Measurements from ENCODE around the gene XYLT2.

The XYLT2 gene

GRCh38 chr17:50349243-50349600, 3.3 kb downstream of the XYLT2 start:
- Mint-ChIP-seq H3K9me3 (no peaks in the 10 kb centered on the region), H3K4me3 (peak overlapping the region; percentile 13), H3K27me3 (ENCODE audit: low read depth) (no peaks in the 10 kb centered on the region), H3K27ac (peak overlapping the region; percentile 42), H3K4me1 (ENCODE audit: low read depth) (peaks cover 29% of the 10 kb centered on the region), H3K36me3 (ENCODE audit: low read depth) (peaks cover 7% of the 10 kb centered on the region)
- DNase-seq (ENCODE audit: low spot score): no peak

- H3K4me1 Mint-ChIP-seq (ENCODE audit: low read depth): peaks cover 19% of the 10 kb centered on the region
- H3K27ac Mint-ChIP-seq: peak overlapping the region; percentile 52
- no peak for DNase-seq (ENCODE audit: low spot score)
- H3K27me3 Mint-ChIP-seq (ENCODE audit: low read depth): no peaks in the 10 kb centered on the region
- no peaks in the 10 kb centered on the region for H3K9me3 Mint-ChIP-seq
- H3K36me3 Mint-ChIP-seq (ENCODE audit: low read depth): peaks cover 16% of the 10 kb centered on the region
- no peak overlapping the region for H3K4me3 Mint-ChIP-seq
These were observed 4.8 kb downstream of the XYLT2 start for GRCh38 chr17:50350733-50351132.

- no peaks in the 10 kb centered on the region for H3K27me3 Mint-ChIP-seq (ENCODE audit: low read depth)
- no peak overlapping the region for H3K4me3 Mint-ChIP-seq
- peaks cover 17% of the 10 kb centered on the region for H3K4me1 Mint-ChIP-seq (ENCODE audit: low read depth)
- H3K36me3 Mint-ChIP-seq (ENCODE audit: low read depth): peaks cover 20% of the 10 kb centered on the region
- peak overlapping the region; percentile 17 for H3K27ac Mint-ChIP-seq
- DNase-seq (ENCODE audit: low spot score): no peak
- H3K9me3 Mint-ChIP-seq: no peaks in the 10 kb centered on the region
These were observed 6.3 kb downstream of the XYLT2 start for GRCh38 chr17:50352072-50352692.

- no peak overlapping the region for H3K4me3 Mint-ChIP-seq
- no peaks in the 10 kb centered on the region for H3K27me3 Mint-ChIP-seq (ENCODE audit: low read depth)
- no peaks in the 10 kb centered on the region for H3K9me3 Mint-ChIP-seq
- peaks cover 24% of the 10 kb centered on the region for H3K36me3 Mint-ChIP-seq (ENCODE audit: low read depth)
- no peak overlapping the region for H3K27ac Mint-ChIP-seq
- H3K4me1 Mint-ChIP-seq (ENCODE audit: low read depth): peaks cover 13% of the 10 kb centered on the region
- DNase-seq (ENCODE audit: low spot score): no peak
These were observed 7.0 kb downstream of the XYLT2 start for GRCh38 chr17:50352693-50353599.

- H3K4me3 Mint-ChIP-seq: no peak overlapping the region
- H3K9me3 Mint-ChIP-seq: no peaks in the 10 kb centered on the region
- peaks cover 26% of the 10 kb centered on the region for H3K36me3 Mint-ChIP-seq (ENCODE audit: low read depth)
- no peaks in the 10 kb centered on the region for H3K27me3 Mint-ChIP-seq (ENCODE audit: low read depth)
- no peak overlapping the region for H3K27ac Mint-ChIP-seq
- no peak for DNase-seq (ENCODE audit: low spot score)
- H3K4me1 Mint-ChIP-seq (ENCODE audit: low read depth): peaks cover 7% of the 10 kb centered on the region
These were observed 7.8 kb downstream of the XYLT2 start for GRCh38 chr17:50353600-50354195.

GRCh38 chr17:50354198-50354597, 8.3 kb downstream of the XYLT2 start:
- H3K4me1 Mint-ChIP-seq (ENCODE audit: low read depth): peaks cover 3% of the 10 kb centered on the region
- H3K9me3 Mint-ChIP-seq: no peaks in the 10 kb centered on the region
- no peak for DNase-seq (ENCODE audit: low spot score)
- H3K36me3 Mint-ChIP-seq (ENCODE audit: low read depth): peaks cover 29% of the 10 kb centered on the region
- no peaks in the 10 kb centered on the region for H3K27me3 Mint-ChIP-seq (ENCODE audit: low read depth)
- no peak overlapping the region for H3K27ac Mint-ChIP-seq
- H3K4me3 Mint-ChIP-seq: no peak overlapping the region

GRCh38 chr17:50354776-50355175, 8.8 kb downstream of the XYLT2 start:
- H3K36me3 Mint-ChIP-seq (ENCODE audit: low read depth): peaks cover 31% of the 10 kb centered on the region

GRCh38 chr17:50355336-50355700, 9.4 kb downstream of the XYLT2 start:
- peaks cover 31% of the 10 kb centered on the region for H3K36me3 Mint-ChIP-seq (ENCODE audit: low read depth)
- peaks cover 1% of the 10 kb centered on the region for H3K4me1 Mint-ChIP-seq (ENCODE audit: low read depth)
- H3K27me3 Mint-ChIP-seq (ENCODE audit: low read depth): no peaks in the 10 kb centered on the region
- H3K27ac Mint-ChIP-seq: no peak overlapping the region
- H3K4me3 Mint-ChIP-seq: no peak overlapping the region
- no peaks in the 10 kb centered on the region for H3K9me3 Mint-ChIP-seq
- no peak for DNase-seq (ENCODE audit: low spot score)

More at GRCh38 chr17:50354776-50355175, 8.8 kb downstream of the XYLT2 start:
- no peak overlapping the region for H3K27ac Mint-ChIP-seq
- H3K9me3 Mint-ChIP-seq: no peaks in the 10 kb centered on the region
- no peak overlapping the region for H3K4me3 Mint-ChIP-seq
- H3K4me1 Mint-ChIP-seq (ENCODE audit: low read depth): peaks cover 1% of the 10 kb centered on the region
- no peak for DNase-seq (ENCODE audit: low spot score)
- no peaks in the 10 kb centered on the region for H3K27me3 Mint-ChIP-seq (ENCODE audit: low read depth)

- Mint-ChIP-seq H3K27ac (no peak overlapping the region), H3K9me3 (no peaks in the 10 kb centered on the region), H3K36me3 (ENCODE audit: low read depth) (peaks cover 31% of the 10 kb centered on the region), H3K27me3 (ENCODE audit: low read depth) (no peaks in the 10 kb centered on the region), H3K4me1 (ENCODE audit: low read depth) (peaks cover 1% of the 10 kb centered on the region), H3K4me3 (no peak overlapping the region)
- no peak for DNase-seq (ENCODE audit: low spot score)
These were observed 9.9 kb downstream of the XYLT2 start for GRCh38 chr17:50355701-50356341.

- no peak overlapping the region for H3K27ac Mint-ChIP-seq
- H3K4me3 Mint-ChIP-seq: no peak overlapping the region
These were observed 10.5 kb downstream of the XYLT2 start for GRCh38 chr17:50356418-50356817.

GRCh38 chr17:50356892-50357510, 11.1 kb downstream of the XYLT2 start:
- H3K4me1 Mint-ChIP-seq (ENCODE audit: low read depth): peaks cover 2% of the 10 kb centered on the region
- no peak for DNase-seq (ENCODE audit: low spot score)
- no peaks in the 10 kb centered on the region for H3K27me3 Mint-ChIP-seq (ENCODE audit: low read depth)
- H3K4me3 Mint-ChIP-seq: no peak overlapping the region
- no peaks in the 10 kb centered on the region for H3K9me3 Mint-ChIP-seq
- no peak overlapping the region for H3K27ac Mint-ChIP-seq
- peaks cover 31% of the 10 kb centered on the region for H3K36me3 Mint-ChIP-seq (ENCODE audit: low read depth)

More at GRCh38 chr17:50356418-50356817, 10.5 kb downstream of the XYLT2 start:
- Mint-ChIP-seq H3K4me1 (ENCODE audit: low read depth) (peaks cover 1% of the 10 kb centered on the region), H3K9me3 (no peaks in the 10 kb centered on the region), H3K36me3 (ENCODE audit: low read depth) (peaks cover 29% of the 10 kb centered on the region), H3K27me3 (ENCODE audit: low read depth) (no peaks in the 10 kb centered on the region)
- DNase-seq (ENCODE audit: low spot score): no peak

GRCh38 chr17:50358177-50358576, 12.3 kb downstream of the XYLT2 start:
- Mint-ChIP-seq H3K36me3 (ENCODE audit: low read depth) (peaks cover 28% of the 10 kb centered on the region), H3K4me3 (no peak overlapping the region), H3K27me3 (ENCODE audit: low read depth) (no peaks in the 10 kb centered on the region), H3K9me3 (no peaks in the 10 kb centered on the region), H3K4me1 (ENCODE audit: low read depth) (peaks cover 7% of the 10 kb centered on the region), H3K27ac (no peak overlapping the region)
- no peak for DNase-seq (ENCODE audit: low spot score)

GRCh38 chr17:50359005-50359699, 13.2 kb downstream of the XYLT2 start:
- DNase-seq (ENCODE audit: low spot score): no peak
- no peaks in the 10 kb centered on the region for H3K9me3 Mint-ChIP-seq
- H3K36me3 Mint-ChIP-seq (ENCODE audit: low read depth): peaks cover 26% of the 10 kb centered on the region
- no peaks in the 10 kb centered on the region for H3K27me3 Mint-ChIP-seq (ENCODE audit: low read depth)
- H3K4me3 Mint-ChIP-seq: no peak overlapping the region
- H3K4me1 Mint-ChIP-seq (ENCODE audit: low read depth): peaks cover 7% of the 10 kb centered on the region
- H3K27ac Mint-ChIP-seq: peak overlapping the region; percentile 31
